RWPE1 (cell line): Measurements from ENCODE around the gene SLC19A3.
"Not testable (repeated sequence)": the region's sequence is repeated elsewhere in the genome, so short reads cannot be mapped to it uniquely, and the experiment has no call there.

Source experiments
- CTCF ChIA-PET: fragments of 350-600 bp; sonication (Branson Sonifier 250); formaldehyde crosslinking; extraction: SDS; loops from one replicate; lab custom pipeline; 2021; lab: Yijun Ruan, JAX
- POLR2A ChIA-PET: fragments of 400-600 bp; formaldehyde crosslinking; extraction: SDS; loops from one replicate; lab custom pipeline; 2020; ENCODE audit warnings: antibody characterized with exemption; ENCODE audit not compliant: low non-redundant PET; lab: Yijun Ruan, JAX
- DNase-seq: peaks from one replicate; pipeline ENCODE4 v3.0.0; 2012; ENCODE audit warnings: low spot score
- H3K27ac ChIP-seq: fragments of 450-650 bp; 2 replicates; pipeline ENCODE4 v1.5.1; 2017
- TF ChIP-seq, protein P1 (sequence below): fragments of 450-650 bp; conservative IDR thresholded peaks from 2 replicates; pipeline ENCODE4 v1.5.1; 2017; ENCODE audit warnings: low read depth, mild to moderate bottlenecking

The SLC19A3 gene

GRCh38 chr2:227684258-227684657, 33.6 kb downstream of the SLC19A3 start:
- TF ChIP-seq, protein P1, sequence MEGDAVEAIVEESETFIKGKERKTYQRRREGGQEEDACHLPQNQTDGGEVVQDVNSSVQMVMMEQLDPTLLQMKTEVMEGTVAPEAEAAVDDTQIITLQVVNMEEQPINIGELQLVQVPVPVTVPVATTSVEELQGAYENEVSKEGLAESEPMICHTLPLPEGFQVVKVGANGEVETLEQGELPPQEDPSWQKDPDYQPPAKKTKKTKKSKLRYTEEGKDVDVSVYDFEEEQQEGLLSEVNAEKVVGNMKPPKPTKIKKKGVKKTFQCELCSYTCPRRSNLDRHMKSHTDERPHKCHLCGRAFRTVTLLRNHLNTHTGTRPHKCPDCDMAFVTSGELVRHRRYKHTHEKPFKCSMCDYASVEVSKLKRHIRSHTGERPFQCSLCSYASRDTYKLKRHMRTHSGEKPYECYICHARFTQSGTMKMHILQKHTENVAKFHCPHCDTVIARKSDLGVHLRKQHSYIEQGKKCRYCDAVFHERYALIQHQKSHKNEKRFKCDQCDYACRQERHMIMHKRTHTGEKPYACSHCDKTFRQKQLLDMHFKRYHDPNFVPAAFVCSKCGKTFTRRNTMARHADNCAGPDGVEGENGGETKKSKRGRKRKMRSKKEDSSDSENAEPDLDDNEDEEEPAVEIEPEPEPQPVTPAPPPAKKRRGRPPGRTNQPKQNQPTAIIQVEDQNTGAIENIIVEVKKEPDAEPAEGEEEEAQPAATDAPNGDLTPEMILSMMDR: no peak
- ChIA-PET CTCF (no interaction called here), POLR2A (no interaction called here)
- H3K27ac ChIP-seq: no peak overlapping the region
- no peak for DNase-seq

GRCh38 chr2:227677928-227678327, 39.9 kb downstream of the SLC19A3 start:
- no peak for DNase-seq
- ChIA-PET POLR2A (no interaction called here), CTCF (no interaction called here)
- TF ChIP-seq, protein P1: no peak
- no peak overlapping the region for H3K27ac ChIP-seq

GRCh38 chr2:227674485-227674884, 43.3 kb downstream of the SLC19A3 start:
- ChIA-PET CTCF (interaction anchor here (0.6 kb wide), 1 partner anchor 1373 kb away, joined by 3 read pairs; no protein-coding TSS in a partner anchor), POLR2A (no interaction called here)
- TF ChIP-seq, protein P1: no peak
- no peak overlapping the region for H3K27ac ChIP-seq
- no peak for DNase-seq

- DNase-seq, CTCF ChIA-PET, POLR2A ChIA-PET, H3K27ac ChIP-seq: not testable (repeated sequence)
These were observed 44.2 kb downstream of the SLC19A3 start for GRCh38 chr2:227673620-227674019.

- ChIA-PET POLR2A (no interaction called here), CTCF (no interaction called here)
- H3K27ac ChIP-seq: no peak overlapping the region
- TF ChIP-seq, protein P1: no peak
- DNase-seq: no peak
These were observed 46.5 kb downstream of the SLC19A3 start for GRCh38 chr2:227671170-227671905.

GRCh38 chr2:227666631-227667170, 51.1 kb downstream of the SLC19A3 start, which contains the start of gene SCYGR5:
Gene SCYGR5, plus strand, starts transcription at chr2:227666804. Its CDS starts 0 bp downstream, at chr2:227666804.
- POLR2A ChIA-PET, CTCF ChIA-PET, DNase-seq, H3K27ac ChIP-seq: not testable (repeated sequence)

- DNase-seq: no peak
- no peak overlapping the region for H3K27ac ChIP-seq
- POLR2A ChIA-PET: no interaction called here
- CTCF ChIA-PET: no interaction called here
- TF ChIP-seq, protein P1: no peak
These were observed 52.5 kb downstream of the SLC19A3 start for GRCh38 chr2:227665189-227665940.
